HG02884 (cell line): ENCODE data around the gene LMF1.

Experiments used
- ATAC-seq: cut with Tn5 transposase; IDR thresholded peaks from one replicate; pipeline ENCODE4 v1.9.1; 2021; ENCODE audit warnings: mild to moderate bottlenecking, moderate library complexity; ENCODE audit not compliant: unreplicated experiment

Gene LMF1

GRCh38 chr16:986411-986810 is 15.6 kb upstream of the LMF1 start:
- ATAC-seq = no peak

GRCh38 chr16:985646-986400 is 15.0 kb upstream of the LMF1 start:
- no peak for ATAC-seq

- no peak for ATAC-seq
These were observed 14.2 kb upstream of the LMF1 start for GRCh38 chr16:984736-985636.

- ATAC-seq = no peak
These were observed 13.4 kb upstream of the LMF1 start for GRCh38 chr16:984121-984694.

- ATAC-seq = no peak
These were observed 12.6 kb upstream of the LMF1 start for GRCh38 chr16:983044-984030.

- ATAC-seq = no peak
These were observed 11.6 kb upstream of the LMF1 start for GRCh38 chr16:982145-983043.

GRCh38 chr16:981695-982144 is 10.9 kb upstream of the LMF1 start, which contains the start of gene SOX8:
TSS of gene SOX8 (plus strand) at chr16:981770. CDS start at chr16:981923, 153 bp downstream.
- ATAC-seq = no peak

- ATAC-seq = no peak
These were observed 9.7 kb upstream of the LMF1 start for GRCh38 chr16:980595-980854.

- ATAC-seq = no peak
These were observed 9.2 kb upstream of the LMF1 start for GRCh38 chr16:979859-980594.

- no peak for ATAC-seq
These were observed 8.4 kb upstream of the LMF1 start for GRCh38 chr16:979147-979546.

GRCh38 chr16:978403-978802 is 7.6 kb upstream of the LMF1 start:
- ATAC-seq = no peak

- no peak for ATAC-seq
These were observed 7.1 kb upstream of the LMF1 start for GRCh38 chr16:977896-978295.

- no peak for ATAC-seq
These were observed 6.4 kb upstream of the LMF1 start for GRCh38 chr16:977081-977701.

- ATAC-seq = no peak
These were observed 5.7 kb upstream of the LMF1 start for GRCh38 chr16:976389-976931.

GRCh38 chr16:975291-975690 is 4.5 kb upstream of the LMF1 start:
- ATAC-seq = no peak

- no peak for ATAC-seq
These were observed 4.0 kb upstream of the LMF1 start for GRCh38 chr16:974611-975261.

- ATAC-seq = no peak
These were observed 3.3 kb upstream of the LMF1 start for GRCh38 chr16:974001-974601.
